Measurements from ENCODE around the gene TRIM15.

The TRIM15 gene

DNA sequence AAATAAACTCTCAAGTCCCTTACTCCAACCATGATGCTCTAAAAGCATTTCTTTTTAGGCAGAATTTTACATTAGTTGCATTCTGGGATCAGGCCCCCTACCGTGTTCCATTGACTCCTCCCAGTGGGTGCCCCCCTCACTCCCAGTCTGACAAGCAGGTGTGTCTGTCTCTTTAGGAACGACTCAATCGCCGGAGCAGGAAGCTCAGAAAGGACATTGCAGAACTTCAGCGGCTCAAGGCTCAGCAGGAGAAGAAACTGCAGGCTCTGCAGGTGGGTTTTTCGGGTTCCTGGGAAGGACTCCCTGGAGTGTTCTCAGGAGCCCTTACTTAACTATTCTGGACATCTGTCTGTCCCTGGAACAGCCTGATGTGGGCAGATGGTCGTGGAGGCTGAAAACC, 17.5 kb upstream of the TRIM15 start:
- DNase-seq (ENCODE audit: low spot score), result no peak

DNA sequence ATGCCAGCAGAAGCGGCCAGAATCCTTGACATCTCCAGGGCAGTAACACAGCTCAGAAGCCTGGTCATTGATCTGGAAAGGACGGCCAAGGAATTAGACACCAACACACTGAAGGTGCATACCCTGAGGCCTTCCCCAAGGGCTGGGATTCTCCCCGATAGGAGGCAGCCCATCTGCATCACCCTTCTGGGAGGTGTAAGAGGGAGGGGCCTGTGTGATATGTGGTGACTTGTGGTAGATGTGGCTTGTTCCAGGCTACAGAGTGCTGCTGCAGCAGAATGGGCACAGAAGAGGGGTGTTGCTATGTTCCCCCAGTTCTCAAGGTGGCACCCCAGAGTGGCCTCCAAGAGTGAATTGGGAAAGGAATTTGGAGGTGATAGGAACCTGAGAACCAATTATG, 16.2 kb upstream of the TRIM15 start:
- no peak for DNase-seq (ENCODE audit: low spot score)

DNA sequence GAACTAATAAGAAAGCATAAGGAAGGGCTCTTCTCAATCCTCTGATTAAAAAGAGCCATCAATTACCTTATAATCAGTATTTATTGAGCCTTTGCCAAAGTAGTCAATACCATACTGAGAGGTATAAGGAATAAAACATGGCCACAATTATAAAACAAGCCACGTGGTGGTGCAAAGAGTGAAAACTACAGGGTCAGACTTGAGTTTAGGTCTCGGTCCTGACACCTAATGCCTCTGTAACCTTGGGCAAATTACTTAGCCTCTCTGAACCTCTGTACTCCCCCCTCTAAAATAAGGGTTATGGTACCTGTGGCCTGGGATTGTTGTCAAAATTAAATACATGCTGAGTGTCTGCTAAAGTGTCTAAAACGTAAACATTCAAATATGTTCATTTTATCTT, 14.1 kb upstream of the TRIM15 start:
- no peak for DNase-seq (ENCODE audit: low spot score)

DNA sequence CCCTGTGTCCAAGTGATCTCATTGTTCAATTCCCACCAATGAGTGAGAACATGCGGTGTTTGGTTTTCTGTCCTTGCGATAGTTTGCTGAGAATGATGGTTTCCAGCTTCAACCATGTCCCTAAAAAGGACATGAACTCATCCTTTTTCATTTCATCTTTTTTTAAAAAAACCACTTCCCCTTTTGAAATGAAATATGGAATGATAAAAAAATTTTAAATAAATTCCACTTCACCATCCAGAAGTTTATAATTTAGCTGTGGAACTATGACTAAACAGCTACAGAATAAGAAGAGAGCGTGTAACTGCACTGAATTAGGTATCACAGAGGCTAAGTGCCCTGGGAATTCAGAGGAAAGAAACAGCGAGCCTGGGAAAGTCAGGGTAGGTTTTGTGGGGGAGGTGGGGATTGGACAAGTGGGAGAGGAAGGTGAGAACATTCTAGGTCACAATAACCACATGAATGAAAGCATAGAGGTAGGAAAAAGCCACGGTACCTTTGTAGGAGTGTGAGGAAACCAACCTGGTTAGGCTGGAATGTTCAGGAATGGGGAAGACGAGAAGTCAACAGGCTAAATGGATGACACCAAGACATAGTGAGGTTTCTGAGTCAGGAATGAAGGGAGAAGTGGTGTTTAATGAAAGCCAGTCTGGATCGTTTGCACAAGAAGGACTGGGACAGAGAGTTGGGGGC, 13.3 kb upstream of the TRIM15 start:
- no peak for DNase-seq (ENCODE audit: low spot score)

DNA sequence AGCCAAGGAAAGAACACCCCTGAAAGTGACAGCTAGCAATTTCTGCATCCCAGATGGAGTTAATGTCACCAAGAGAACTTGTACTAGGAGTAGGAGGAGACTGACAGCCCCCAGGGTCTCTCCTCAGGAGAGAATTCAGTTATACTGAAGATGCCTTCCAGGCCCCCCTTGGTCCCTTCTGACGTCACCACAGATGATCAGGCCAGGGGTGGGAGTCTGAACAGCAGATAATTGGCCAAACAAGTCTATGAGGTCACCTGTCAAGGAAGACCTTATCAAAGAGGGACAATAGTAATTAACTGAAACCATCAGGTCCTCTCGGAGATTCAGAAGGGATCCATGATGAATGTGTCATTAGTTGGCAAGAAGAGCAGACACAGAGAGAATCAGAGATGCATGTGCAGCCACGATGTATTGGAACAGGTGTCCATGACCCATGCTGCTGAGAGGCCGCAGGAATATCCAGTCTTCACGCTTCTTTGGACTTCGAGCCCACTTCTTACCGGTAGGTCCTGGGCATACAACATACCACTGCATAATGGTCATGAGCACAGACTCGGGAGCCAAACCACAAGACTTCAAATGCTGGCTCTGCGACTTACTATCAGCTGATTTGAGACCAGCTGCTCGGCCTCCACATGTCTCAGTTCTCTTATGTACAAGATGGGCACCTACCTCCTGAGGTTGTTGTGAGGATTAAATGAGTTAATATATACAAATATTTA, 12.5 kb upstream of the TRIM15 start:
- no peak for DNase-seq (ENCODE audit: low spot score)

DNA sequence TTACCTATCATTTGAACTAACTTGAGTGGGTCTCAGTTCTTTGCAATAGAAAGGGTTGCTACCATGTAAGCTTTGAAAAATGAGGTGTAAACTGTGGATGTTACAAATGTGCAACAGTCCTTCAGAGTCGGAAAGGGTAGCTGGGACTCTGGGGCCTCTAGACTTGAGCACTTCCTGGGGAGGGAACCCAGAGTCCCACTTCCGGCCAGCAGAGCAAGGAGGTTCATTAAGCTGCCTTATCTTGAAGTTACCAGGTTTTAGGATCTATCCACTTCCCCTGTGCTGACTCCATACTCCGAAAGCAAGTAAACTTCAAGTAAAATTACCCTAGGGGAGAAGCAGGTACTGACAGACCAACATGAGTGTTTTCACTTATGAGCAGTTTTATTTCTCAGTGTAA, 11.8 kb upstream of the TRIM15 start:
- no peak for DNase-seq (ENCODE audit: low spot score)

DNA sequence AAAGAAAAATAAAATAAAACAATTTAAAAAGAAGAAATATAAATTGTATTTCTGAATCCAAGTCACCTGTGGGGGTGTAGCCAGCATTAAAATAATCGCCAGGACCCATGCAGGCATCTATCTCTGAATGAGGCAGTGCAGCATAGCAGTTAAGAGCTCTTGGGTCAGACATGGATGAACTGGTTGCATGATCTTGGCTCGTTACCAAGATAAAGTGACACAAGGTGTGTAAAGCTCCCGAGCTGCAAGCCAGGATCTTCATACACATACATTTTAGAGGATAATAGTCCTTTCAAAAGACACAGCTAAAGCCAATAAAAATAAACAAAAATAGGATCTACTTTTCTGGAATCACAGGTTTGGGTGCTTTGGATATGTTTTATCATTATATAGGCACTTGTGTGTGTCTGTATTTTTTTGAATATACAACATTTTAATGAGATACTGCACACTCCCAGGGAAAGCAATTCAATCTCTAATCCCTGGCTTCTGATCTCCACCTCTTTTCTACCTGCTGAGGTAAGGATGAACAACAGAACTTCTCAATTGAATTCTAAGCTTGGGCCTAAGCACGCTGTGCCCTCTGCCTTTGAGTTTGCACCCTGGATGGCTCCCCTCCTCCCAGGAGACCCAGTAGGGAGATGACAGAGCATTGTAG, 11.2 kb upstream of the TRIM15 start:
- no peak for DNase-seq (ENCODE audit: low spot score)

DNA sequence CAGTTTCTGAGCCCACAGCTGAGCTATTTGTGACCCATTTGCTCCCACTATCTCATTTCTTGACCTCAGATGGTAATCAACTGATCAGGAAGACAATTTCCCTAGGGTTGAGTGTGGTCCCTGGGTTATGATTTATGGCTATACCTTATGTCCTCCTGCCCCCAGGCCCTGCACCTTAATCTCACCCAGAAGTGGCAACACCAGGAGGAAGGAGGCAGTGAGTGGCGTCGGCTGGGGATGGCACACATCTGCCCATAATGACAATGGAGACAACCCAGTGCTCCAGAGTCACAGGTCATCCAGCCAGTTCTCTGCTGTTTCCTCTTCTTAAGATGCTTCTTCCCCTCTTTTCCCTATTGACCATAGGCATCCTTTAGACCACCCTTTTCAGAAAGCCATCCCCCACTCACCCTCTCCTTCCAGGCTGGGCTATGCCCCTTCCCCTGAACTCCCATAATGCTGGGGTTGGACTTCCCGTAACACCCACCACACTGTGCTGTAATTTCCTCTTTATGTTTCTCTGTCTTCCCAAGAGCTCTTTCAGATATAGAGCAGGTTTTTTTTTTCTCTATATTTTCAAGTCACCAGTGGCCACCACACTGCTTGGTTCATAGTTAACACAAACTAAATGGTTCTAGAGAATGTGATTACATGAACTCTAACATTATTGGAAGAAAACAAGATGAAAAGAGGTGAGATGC, 10.3 kb upstream of the TRIM15 start:
- DNase-seq (ENCODE audit: low spot score), result no peak

DNA sequence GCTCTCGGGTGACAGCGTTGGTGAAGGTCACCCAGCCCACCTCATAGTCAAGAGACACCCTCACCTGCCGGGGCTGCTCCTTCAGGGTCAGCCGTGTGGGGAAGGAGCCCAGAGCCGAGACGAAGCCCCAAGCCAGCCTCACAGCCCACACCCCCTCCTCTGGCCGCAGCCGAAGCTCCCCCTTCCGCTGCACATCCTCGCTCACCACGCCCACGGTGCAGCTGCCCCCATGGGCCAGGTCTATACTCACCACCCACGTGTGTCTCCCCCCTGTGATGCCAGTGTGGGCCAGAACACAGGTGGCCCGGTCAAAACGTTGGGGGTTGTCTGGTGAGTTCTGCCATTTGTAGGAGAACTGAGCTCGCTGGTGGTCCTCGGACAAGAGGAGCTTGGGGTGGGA, 9.3 kb upstream of the TRIM15 start:
- DNase-seq (ENCODE audit: low spot score), result no peak

DNA sequence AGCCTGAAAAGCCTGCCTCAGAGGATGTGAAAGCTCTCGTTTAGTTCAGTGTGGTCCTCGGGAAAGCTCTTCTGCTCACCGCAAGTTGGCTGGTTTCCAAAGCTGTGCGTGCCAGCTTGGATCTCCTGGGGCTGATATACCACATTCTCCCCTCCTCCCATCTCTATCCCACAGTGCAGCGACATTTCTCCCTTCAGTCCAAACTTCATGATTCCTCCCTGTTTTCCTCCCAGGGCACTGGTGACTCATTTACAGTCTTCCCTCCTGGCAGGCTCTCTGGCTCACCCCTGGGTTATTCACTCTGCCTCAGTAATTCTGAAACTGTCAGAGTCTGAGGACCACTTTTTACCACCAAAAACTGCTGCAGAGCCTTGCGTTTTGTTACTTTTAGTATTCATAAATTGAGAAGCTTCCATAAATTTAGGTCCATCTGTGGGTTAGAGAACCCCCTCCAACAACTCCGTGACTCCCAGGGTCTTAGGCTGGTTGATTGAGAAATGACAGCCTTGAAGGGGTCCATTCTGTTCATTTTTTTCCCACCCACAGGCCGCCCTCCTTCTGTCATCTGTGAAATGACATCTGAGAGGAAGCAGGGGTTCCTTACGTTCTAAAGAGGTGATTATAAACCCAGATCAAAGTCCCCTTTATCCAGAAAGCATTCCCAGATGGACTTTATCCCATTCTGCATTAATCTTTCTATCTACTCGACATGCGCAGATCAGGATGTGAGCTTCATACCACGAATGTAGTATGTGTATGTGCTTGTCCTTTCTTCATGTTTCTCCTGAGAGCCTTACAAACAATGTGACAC, 8.4 kb upstream of the TRIM15 start:
- DNase-seq (ENCODE audit: low spot score), result no peak

DNA sequence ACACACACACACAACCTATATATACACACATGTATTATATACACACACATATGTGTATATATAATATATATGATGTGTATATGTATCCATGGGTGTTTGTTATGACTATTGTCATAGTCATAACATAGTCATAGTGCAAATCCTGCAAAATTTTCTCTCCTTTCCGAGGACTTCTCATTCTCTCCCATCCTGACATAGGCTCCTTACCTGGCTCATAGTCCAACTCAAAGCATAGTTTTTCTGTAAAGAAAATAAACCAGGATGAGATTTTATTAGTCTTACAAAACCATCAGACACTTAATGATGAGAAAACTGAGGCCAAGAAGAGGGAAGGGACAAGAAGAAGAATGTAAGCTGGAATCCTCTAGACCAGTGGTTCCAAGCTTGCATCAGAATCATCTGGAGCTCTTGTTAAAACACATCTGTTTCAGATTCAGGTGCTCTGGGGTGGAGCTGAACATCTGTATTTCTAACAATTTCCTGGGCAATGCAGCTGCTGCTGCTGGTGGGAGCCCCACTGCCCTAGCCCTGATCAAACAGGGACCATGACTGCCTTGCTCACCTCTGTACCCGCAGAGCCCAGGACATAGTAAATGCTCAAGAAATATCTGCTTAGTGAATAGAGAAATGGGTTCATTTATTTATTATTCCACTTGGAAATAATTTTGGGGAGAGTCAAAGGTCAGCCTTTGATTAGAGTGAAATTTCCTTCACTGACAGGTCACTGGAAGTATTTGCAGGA, 7.7 kb upstream of the TRIM15 start:
- no peak for DNase-seq (ENCODE audit: low spot score)

DNA sequence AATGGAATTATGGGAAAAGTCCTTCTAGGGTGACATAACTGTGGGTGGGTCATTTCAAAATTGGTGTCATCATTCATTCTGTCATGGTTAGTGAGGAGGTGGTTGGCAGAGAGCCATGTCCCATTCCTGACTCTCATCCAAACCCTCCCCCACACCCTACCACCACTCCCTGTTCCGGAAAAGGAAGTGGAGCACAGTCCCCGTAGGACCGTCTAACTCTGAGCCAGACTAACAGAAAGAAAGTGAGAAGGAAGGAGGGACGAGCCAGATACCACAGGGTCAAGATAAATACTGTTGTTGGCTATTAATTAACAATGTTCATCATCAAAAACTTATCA, 7.1 kb upstream of the TRIM15 start:
- no peak for DNase-seq (ENCODE audit: low spot score)

DNA sequence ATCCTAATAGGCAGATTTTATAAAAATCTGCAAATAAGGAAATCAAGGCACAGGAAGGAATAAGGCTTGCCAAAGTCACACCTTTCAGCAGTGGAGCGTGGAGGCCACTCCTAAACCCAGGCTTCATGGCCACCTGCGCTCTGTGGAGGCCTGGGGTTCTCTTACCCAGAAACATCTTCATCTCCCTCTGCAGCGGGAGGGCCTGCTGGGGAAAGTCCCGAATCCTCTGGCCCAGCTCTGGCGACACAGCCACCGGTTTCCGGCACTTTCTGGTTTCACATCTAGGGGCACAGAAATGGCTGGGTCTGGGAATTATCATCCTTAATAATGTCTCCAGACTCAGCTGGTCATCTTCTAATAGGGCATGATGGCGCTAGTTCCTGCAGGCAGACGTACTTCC, 6.6 kb upstream of the TRIM15 start:
- DNase-seq (ENCODE audit: low spot score), result no peak

DNA sequence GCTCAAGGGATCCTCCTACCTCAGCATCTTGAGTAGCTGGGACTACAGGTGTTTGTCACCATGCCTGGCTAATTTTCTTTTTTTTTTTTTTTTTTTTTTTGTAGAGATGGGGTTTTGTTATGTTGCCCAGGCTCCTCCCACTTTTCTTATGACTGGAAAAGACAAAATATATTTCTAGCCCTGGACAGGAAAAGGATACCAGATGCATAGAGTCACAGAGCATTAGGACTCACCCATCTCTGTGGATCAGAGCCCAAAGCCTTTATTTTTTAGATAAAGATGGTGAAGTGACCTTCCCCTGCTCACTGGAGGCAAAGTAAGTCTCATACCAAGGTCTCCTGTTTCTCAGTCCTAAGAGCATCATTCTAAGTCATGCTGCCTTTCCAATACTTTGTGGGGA, 5.8 kb upstream of the TRIM15 start:
- no peak for DNase-seq (ENCODE audit: low spot score)

DNA sequence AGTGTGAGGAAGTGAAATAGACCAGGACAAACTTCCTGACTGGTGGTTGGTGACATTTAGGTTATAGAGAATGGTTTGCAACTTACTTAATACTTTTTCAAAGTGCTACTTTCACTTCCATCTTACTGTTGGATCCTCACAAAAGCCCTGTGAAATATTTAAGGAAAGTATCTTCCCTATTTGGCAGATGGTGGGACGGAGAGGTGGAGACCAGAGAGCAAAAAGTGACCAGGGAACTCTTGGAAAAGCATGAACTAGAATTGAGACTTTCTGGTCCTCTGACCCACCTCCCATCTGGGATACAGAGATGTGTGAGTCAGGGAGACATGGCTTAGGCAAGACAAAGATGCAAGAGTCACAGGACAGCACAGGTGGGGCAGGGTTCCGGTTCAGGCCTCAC, 5.3 kb upstream of the TRIM15 start:
- DNase-seq (ENCODE audit: low spot score), result no peak

DNA sequence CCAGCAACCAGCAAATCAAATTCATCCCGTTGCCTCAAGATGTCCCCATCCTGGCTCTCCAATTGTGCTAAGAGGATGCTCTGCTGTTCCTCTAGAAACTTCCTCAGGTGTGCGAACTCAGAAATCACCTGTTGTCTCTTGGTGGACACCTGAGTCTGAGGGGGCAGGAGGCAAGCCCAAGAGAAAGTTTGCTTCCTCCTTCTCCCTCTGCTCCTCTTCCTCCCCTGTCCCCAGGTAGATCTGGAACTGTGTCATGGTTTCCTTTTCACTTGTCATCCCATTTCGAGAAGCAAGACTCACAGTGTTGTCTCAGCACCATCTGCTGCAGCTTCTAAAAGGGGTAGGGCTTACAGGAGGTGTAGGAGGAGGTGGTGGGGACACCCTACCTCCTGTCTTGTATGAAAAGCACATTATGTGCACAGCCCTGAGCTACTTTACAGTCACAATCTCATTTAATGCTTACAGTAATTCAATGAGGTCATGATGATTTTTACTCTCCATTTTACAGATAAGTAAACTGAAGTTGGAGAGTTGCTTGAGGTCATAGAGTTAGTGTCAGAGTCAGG, 4.8 kb upstream of the TRIM15 start:
- DNase-seq (ENCODE audit: low spot score), result no peak

DNA sequence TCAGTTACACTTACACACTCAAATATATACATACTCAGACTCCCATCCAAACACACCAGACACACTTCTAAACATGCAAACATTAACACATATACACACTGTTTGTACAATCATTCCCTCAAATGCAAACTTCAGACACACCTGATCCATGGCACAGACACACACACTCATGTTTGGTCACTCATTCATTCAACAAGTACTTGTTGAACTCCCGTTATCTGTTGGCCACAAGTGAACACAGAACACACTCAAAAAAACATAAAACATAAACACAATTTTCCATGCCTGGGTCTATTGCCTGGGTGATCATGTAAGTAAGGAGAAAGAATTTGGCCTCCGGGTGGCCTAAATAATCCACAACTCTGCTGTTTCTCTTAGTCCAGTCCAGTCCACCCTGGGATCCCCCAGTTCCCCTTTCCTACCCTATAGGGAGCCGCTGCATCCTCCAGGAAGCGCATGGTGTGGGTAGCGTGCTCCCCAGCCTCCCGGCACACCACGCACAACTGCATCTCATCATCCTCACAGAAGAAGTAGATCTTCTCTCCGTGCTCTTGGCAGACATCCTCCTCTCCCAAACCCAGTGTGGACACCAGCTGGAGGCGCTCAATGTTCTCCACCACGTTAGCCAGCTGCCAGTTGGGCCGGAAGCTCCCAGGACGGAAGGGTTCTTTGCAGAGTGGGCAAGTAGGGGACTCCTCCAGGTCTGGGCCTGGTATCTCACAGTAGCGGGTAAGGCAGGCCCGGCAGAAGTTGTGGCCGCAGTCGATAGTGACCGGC, 3.1 kb upstream of the TRIM15 start:
- DNase-seq (ENCODE audit: low spot score), result no peak

DNA sequence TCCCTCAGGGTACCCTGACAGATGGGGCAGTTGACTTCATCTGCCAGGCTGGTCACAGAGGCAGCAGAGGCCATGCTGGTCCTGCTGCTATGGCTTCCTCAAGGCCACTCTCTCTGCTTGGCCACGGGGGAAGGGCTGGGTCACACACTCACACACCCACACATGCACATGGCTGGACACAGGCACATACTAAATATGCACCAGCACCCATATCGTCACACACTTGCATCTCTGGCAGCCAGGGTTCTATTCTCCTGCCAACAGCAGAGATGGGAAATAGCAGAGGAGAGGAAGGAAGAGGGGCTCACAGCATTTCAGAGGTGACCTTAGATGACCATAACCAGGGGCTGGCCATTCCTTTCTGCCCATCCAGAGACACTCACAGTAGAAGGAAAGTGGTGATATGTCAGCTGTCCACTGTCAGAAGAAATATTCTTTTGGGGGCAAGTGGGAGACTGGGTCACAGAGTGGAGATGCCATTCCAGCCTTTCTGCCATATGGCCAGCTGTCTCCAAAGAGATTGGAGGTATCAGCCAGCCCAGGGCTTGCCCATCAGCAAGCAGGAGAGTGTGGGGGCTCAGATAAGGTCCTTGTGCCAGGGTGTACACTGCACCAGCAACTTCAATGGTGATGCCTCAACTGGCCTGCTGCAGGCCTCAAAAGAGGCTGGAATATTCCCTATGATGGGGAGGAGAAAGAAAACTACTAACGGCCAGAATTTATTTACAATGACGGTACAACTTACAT, 2.4 kb upstream of the TRIM15 start, which contains the start of gene TRIM10:
Gene TRIM10, minus strand, starts transcription at position 427 of the 747 bp plus-strand sequence. Its CDS starts 353 bp downstream, at position 74.
- no peak for DNase-seq (ENCODE audit: low spot score)

Measured in putamen (tissue), 1 donor.